GM23248 (cell line): Measurements from ENCODE around the gene SMC4.

Experiments used
- EZH2 ChIP-seq: fragments of 200-600 bp; sonication (generic); IDR thresholded peaks from 2 replicates; pipeline ENCODE4 v1.6.1; 2018; ENCODE audit warnings: antibody characterized with exemption, mild to moderate bottlenecking; ENCODE audit not compliant: insufficient read depth, poor library complexity, severe bottlenecking
- EZH2phosphoT487 ChIP-seq: fragments of 200-600 bp; sonication (generic); IDR thresholded peaks from 2 replicates; pipeline ENCODE4 v1.6.1; 2018; ENCODE audit warnings: antibody characterized with exemption, moderate library complexity, mild to moderate bottlenecking, low read depth; ENCODE audit not compliant: insufficient read depth

DNA sequence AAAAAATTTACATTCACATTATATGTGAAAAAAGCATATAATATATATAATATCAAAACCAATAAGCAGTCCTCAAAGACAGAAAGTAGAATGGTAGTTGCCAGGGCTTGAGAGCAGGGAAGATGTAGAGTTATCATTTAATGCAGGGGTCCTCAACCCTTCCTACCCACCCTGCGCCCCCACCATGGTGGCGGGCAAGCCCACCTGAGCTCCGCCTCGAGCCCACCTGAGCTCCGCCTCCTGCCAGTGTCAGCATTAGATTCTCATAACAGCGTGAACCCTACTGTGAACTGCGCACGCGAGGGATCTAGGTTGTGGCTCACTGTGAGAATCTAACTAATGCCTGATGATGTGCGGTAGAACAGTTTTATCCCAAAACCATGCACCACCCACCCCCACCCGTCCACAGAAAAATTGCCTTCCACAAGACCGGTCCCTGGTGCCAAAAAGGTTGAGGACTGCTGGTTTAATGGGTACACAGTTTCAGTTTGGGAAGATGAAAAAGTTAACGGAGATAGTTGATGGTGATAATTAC is 47.1 kb downstream of the SMC4 start:
- TF ChIP-seq EZH2phosphoT487 = no peak
- TF ChIP-seq EZH2 = no peak
